Lung (tissue), 12 donors: Measurements from ENCODE around the gene PSMC4. TPM values are rescaled to one million over a fixed set of nuclear protein-coding genes. Genes with fewer than 3 reads are reported as not detected.

ENCODE experiments used
- ATAC-seq: fragments of 200-7000 bp; cut with Tn5 transposase; one replicate; pipeline ENCODE4 v1.9.1; 2020; ENCODE audit warnings: moderate number of reproducible peaks; ENCODE audit not compliant: insufficient read depth, low FRiP score
- DNase-seq, 3 donors: peaks; one replicate each; pipeline ENCODE4 v3.0.0-alpha.2; 2013 to 2017
- H3K27ac ChIP-seq, 2 donors: one replicate each; pipeline ENCODE4 v1.5.1; 2013; ENCODE audit warnings: mild to moderate bottlenecking in 2 of 2, moderate library complexity in 2 of 2, control low read depth in 1 of 2, inconsistent platforms in 1 of 2, low read depth in 1 of 2, low read length in 1 of 2
- H3K27me3 ChIP-seq, 3 donors: one replicate each; pipeline ENCODE4 v1.5.1; 2013; ENCODE audit warnings: low read length in 2 of 3; ENCODE audit not compliant: control insufficient read depth in 3 of 3, insufficient read depth in 3 of 3
- H3K36me3 ChIP-seq, 4 donors: one replicate each; pipeline ENCODE4 v1.5.1; 2013; ENCODE audit warnings: low read length in 4 of 4, mild to moderate bottlenecking in 1 of 4, moderate library complexity in 1 of 4; ENCODE audit not compliant: control insufficient read depth in 4 of 4, insufficient read depth in 4 of 4
- H3K4me1 ChIP-seq, 5 donors: one replicate each; pipeline ENCODE4 v1.5.1; 2013; ENCODE audit warnings: low read length in 5 of 5, mild to moderate bottlenecking in 2 of 5, moderate library complexity in 1 of 5; ENCODE audit not compliant: control insufficient read depth in 5 of 5, insufficient read depth in 5 of 5
- H3K4me3 ChIP-seq: one replicate; pipeline ENCODE4 v1.5.1; 2013; ENCODE audit warnings: mild to moderate bottlenecking, control low read depth, moderate library complexity
- H3K9ac ChIP-seq, 2 donors: one replicate each; pipeline ENCODE4 v1.5.1; 2013; ENCODE audit warnings: low read length in 2 of 2, control low read depth in 1 of 2; ENCODE audit not compliant: insufficient read depth in 1 of 2
- H3K9me3 ChIP-seq, 4 donors: one replicate each; pipeline ENCODE4 v1.5.1; 2013; ENCODE audit warnings: low read length in 3 of 4, mild to moderate bottlenecking in 1 of 4, moderate library complexity in 1 of 4; ENCODE audit not compliant: control insufficient read depth in 4 of 4, insufficient read depth in 3 of 4
- CTCF ChIP-seq: IDR thresholded peaks from 2 replicates; pipeline ENCODE4 v1.5.1; 2012; ENCODE audit warnings: mild to moderate bottlenecking; ENCODE audit errors: control extremely low read depth, extremely low read depth
- WGBS, 2 donors: extraction: QIAGEN DNeasy Blood & Tissue Kit; methylation state at CpG; one replicate each; pipeline ENCODE4 v1.1.7; 2013; 5-methylcytosine and 5-hydroxymethylcytosine counted together
- polyA plus RNA-seq, 2 donors: library from polyadenylated mRNA; stranded (reverse); fragments of 200-250 nt; gene quantifications; one replicate each; pipeline ENCODE4 v1.2.1, GENCODE V29; 2013
- total RNA-seq, 2 donors: library from RNA; depleted of rRNA in 1 of 2; stranded (reverse); fragments of >200 nt in 1 of 2; gene quantifications; one replicate each; pipeline ENCODE4 v1.2.1, GENCODE V29; 2014 to 2021
- donor health status: control.
- donor health status: control.
- donor health status: Bipolar disorder and iron deficiency.
- donor health status: healthy.
- donor health status: DM: yes; HTN: yes; CAD: no.

Gene PSMC4
- total and polyA plus RNA-seq, 4 donors = 45.2 to 95.4 (median 87.2) TPM

GRCh38 chr19:39934584-39935363, 36.2 kb upstream of the PSMC4 start, which contains the start of gene FCGBP:
TSS of gene FCGBP (minus strand) at chr19:39934634.
- WGBS, 2 donors = 81 to 85% methylated on average over 5 of the region's 5 CpGs
- no peaks in the 10 kb centered on the region for H3K27me3 ChIP-seq
- no peak within 1 kb of the TSS for H3K4me3 ChIP-seq
- no peaks in the 10 kb centered on the region for H3K36me3 ChIP-seq
- ATAC-seq = no peak
- H3K9me3 ChIP-seq = no peaks in the 10 kb centered on the region
- H3K27ac ChIP-seq = no peak within 1 kb of the TSS
- DNase-seq = no peak
- no peak within 1 kb of the TSS for H3K9ac ChIP-seq
- H3K4me1 ChIP-seq = peaks cover 0 to 2% (median 0%) of the 10 kb centered on the region in 5 donors
- TF ChIP-seq CTCF = no peak

GRCh38 chr19:39935364-39935661, 35.7 kb upstream of the PSMC4 start:
- Histone ChIP-seq H3K36me3 (no peaks in the 10 kb centered on the region), H3K4me3 (no peak overlapping the region), H3K9ac (no peak overlapping the region), H3K27ac (no peak overlapping the region), H3K27me3 (no peaks in the 10 kb centered on the region), H3K4me1 (peaks cover 0 to 2% (median 0%) of the 10 kb centered on the region in 5 donors), H3K9me3 (no peaks in the 10 kb centered on the region)
- no peak for DNase-seq
- no peak for ATAC-seq
- 86 to 91% methylated on average over 4 to 5 of the region's 5 CpGs for WGBS, 2 donors
- no peak for TF ChIP-seq CTCF

GRCh38 chr19:39936020-39936419, 34.9 kb upstream of the PSMC4 start:
- H3K4me3 ChIP-seq = no peak overlapping the region
- no peaks in the 10 kb centered on the region for H3K27me3 ChIP-seq
- ATAC-seq (no peak), DNase-seq (no peak)
- 49 to 62% methylated on average over 3 of the region's 3 CpGs for WGBS, 2 donors
- no peak overlapping the region for H3K27ac ChIP-seq
- H3K9me3 ChIP-seq = peaks cover 0 to under 1% (median 0%) of the 10 kb centered on the region in 4 donors
- H3K4me1 ChIP-seq = peaks cover 0 to 2% (median 0%) of the 10 kb centered on the region in 5 donors
- no peak for TF ChIP-seq CTCF
- H3K9ac ChIP-seq = no peak overlapping the region
- no peaks in the 10 kb centered on the region for H3K36me3 ChIP-seq
